H9 (cell line): Measurements from ENCODE around the gene CCT7. TPM values are rescaled to one million over a fixed set of nuclear protein-coding genes. Genes with fewer than 3 reads are reported as not detected.
A peak's percentile ranks its signal among the peaks of the same experiment; 100 is the strongest.

Experiments used
- DNase-seq: peaks from one replicate; pipeline ENCODE4 v3.0.0-alpha.2; 2017
- H2AFZ ChIP-seq: one replicate; pipeline ENCODE4 v1.6.1; 2013; ENCODE audit warnings: mild to moderate bottlenecking, low read length, control low read depth, moderate library complexity
- H2AK5ac ChIP-seq: 2 replicates; pipeline ENCODE4 v1.6.1; 2013; ENCODE audit warnings: low read length, control low read depth, mixed read lengths; ENCODE audit not compliant: insufficient read length
- H2BK120ac ChIP-seq: one replicate; pipeline ENCODE4 v1.6.1; 2013; ENCODE audit warnings: low read depth, mild to moderate bottlenecking, low read length, control low read depth, inconsistent platforms; ENCODE audit not compliant: poor library complexity, severe bottlenecking
- H2BK12ac ChIP-seq: 2 replicates; pipeline ENCODE4 v1.6.1; 2013; ENCODE audit warnings: low read length, control low read depth, mixed read lengths, low read depth; ENCODE audit not compliant: insufficient read length
- H2BK15ac ChIP-seq: 2 replicates; pipeline ENCODE4 v1.6.1; 2013; ENCODE audit warnings: low read depth, low read length, control low read depth
- H2BK20ac ChIP-seq: one replicate; pipeline ENCODE4 v1.6.1; 2013; ENCODE audit warnings: low read depth, mild to moderate bottlenecking, low read length, control low read depth, inconsistent platforms; ENCODE audit not compliant: poor library complexity, severe bottlenecking
- H2BK5ac ChIP-seq: 2 replicates; pipeline ENCODE4 v1.6.1; 2013; ENCODE audit warnings: low read length, control low read depth, mixed read lengths; ENCODE audit not compliant: insufficient read length
- H3K14ac ChIP-seq: 2 replicates; pipeline ENCODE4 v1.6.1; 2013; ENCODE audit warnings: low read length, control low read depth; ENCODE audit not compliant: insufficient read depth
- H3K18ac ChIP-seq: 2 replicates; pipeline ENCODE4 v1.6.1; 2013; ENCODE audit warnings: low read depth, mild to moderate bottlenecking, mixed read lengths, low read length, control low read depth; ENCODE audit not compliant: insufficient read length
- H3K23ac ChIP-seq: 2 replicates; pipeline ENCODE4 v1.6.1; 2013; ENCODE audit warnings: low read length, control low read depth, mixed read lengths, low read depth; ENCODE audit not compliant: insufficient read length
- H3K23me2 ChIP-seq: 2 replicates; pipeline ENCODE4 v1.6.1; 2013; ENCODE audit warnings: low read depth, mild to moderate bottlenecking, mixed read lengths, low read length, control low read depth; ENCODE audit not compliant: insufficient read length, poor library complexity, severe bottlenecking
- H3K27ac ChIP-seq: 2 replicates; pipeline ENCODE4 v1.5.1; 2013; ENCODE audit warnings: low read length, control low read depth, mixed read lengths, low read depth; ENCODE audit not compliant: insufficient read length
- H3K27me3 ChIP-seq: 2 replicates; pipeline ENCODE4 v1.6.1; 2013; ENCODE audit warnings: low read length, control low read depth, inconsistent platforms; ENCODE audit not compliant: insufficient read depth
- H3K4ac ChIP-seq: 2 replicates; pipeline ENCODE4 v1.6.1; 2013; ENCODE audit warnings: low read depth, mild to moderate bottlenecking, control low read depth, inconsistent platforms, low read length, moderate library complexity
- H3K4me1 ChIP-seq: 2 replicates; pipeline ENCODE4 v1.6.1; 2013; ENCODE audit warnings: low read length, control low read depth, inconsistent platforms; ENCODE audit not compliant: insufficient read depth
- H3K4me2 ChIP-seq: 2 replicates; pipeline ENCODE4 v1.6.1; 2013; ENCODE audit warnings: low read length, control low read depth, mixed read lengths; ENCODE audit not compliant: insufficient read length, insufficient read depth
- H3K56ac ChIP-seq: 2 replicates; pipeline ENCODE4 v1.6.1; 2013; ENCODE audit warnings: low read depth, mild to moderate bottlenecking, mixed read lengths, low read length, control low read depth; ENCODE audit not compliant: insufficient read length
- H3K79me1 ChIP-seq: 2 replicates; pipeline ENCODE4 v1.6.1; 2013; ENCODE audit warnings: low read depth, mild to moderate bottlenecking, moderate library complexity, low read length, control low read depth, inconsistent platforms; ENCODE audit not compliant: insufficient read depth, poor library complexity, severe bottlenecking
- H3K79me2 ChIP-seq: 2 replicates; pipeline ENCODE4 v1.6.1; 2013; ENCODE audit warnings: low read length, control low read depth, inconsistent platforms; ENCODE audit not compliant: insufficient read depth
- H3K9ac ChIP-seq: 2 replicates; pipeline ENCODE4 v1.6.1; 2013; ENCODE audit warnings: low read length, control low read depth, mixed read lengths; ENCODE audit not compliant: insufficient read length; ENCODE audit errors: extremely low read depth
- H3K9me3 ChIP-seq: one replicate; pipeline ENCODE4 v1.6.1; 2013; ENCODE audit warnings: low read depth, low read length, inconsistent platforms; ENCODE audit not compliant: control insufficient read depth
- H3T11ph ChIP-seq: one replicate; pipeline ENCODE4 v1.6.1; 2013; ENCODE audit warnings: mild to moderate bottlenecking, low read length, control low read depth, inconsistent platforms
- H4K20me1 ChIP-seq: one replicate; pipeline ENCODE4 v1.6.1; 2013; ENCODE audit not compliant: control insufficient read depth, insufficient read length, insufficient read depth
- H4K5ac ChIP-seq: 2 replicates; pipeline ENCODE4 v1.6.1; 2013; ENCODE audit warnings: low read depth, mild to moderate bottlenecking, mixed read lengths, low read length, control low read depth; ENCODE audit not compliant: insufficient read length
- H4K8ac ChIP-seq: replicated peaks from 2 replicates; pipeline ENCODE4 v1.6.1; 2013; ENCODE audit warnings: low read length, control low read depth, mixed read lengths, low read depth; ENCODE audit not compliant: insufficient read length
- H4K91ac ChIP-seq: 2 replicates; pipeline ENCODE4 v1.6.1; 2013; ENCODE audit warnings: low read depth, mild to moderate bottlenecking, moderate library complexity, mixed read lengths, low read length, control low read depth; ENCODE audit not compliant: insufficient read length
- H3K27ac Mint-ChIP-seq, 3 experiments: 2 replicates in 2 of 3; 3 replicates in 1 of 3; pipeline ENCODE4 v1.8.0; 2020 to 2021; ENCODE audit warnings: mixed read lengths in 3 of 3, mild to moderate bottlenecking in 1 of 3, moderate library complexity in 1 of 3
- H3K27me3 Mint-ChIP-seq: 2 replicates; pipeline ENCODE4 v1.8.0; 2021; ENCODE audit warnings: low read depth, mild to moderate bottlenecking, moderate library complexity, mixed read lengths
- H3K36me3 Mint-ChIP-seq, 3 experiments: 2 replicates in 2 of 3; 3 replicates in 1 of 3; pipeline ENCODE4 v1.8.0; 2020 to 2021; ENCODE audit warnings: low read depth in 3 of 3, mixed read lengths in 3 of 3; ENCODE audit not compliant: insufficient read depth in 1 of 3
- H3K4me1 Mint-ChIP-seq, 2 experiments: 2 replicates each; pipeline ENCODE4 v1.8.0; 2020; ENCODE audit warnings: mixed read lengths in 2 of 2
- H3K4me3 Mint-ChIP-seq, 2 experiments: 2 replicates in 1 of 2; 3 replicates in 1 of 2; pipeline ENCODE4 v1.8.0; 2020 to 2021; ENCODE audit warnings: mild to moderate bottlenecking in 2 of 2, mixed read lengths in 2 of 2, moderate library complexity in 1 of 2
- H3K9me3 Mint-ChIP-seq, 2 experiments: 2 replicates in 1 of 2; 3 replicates in 1 of 2; pipeline ENCODE4 v1.8.0; 2020; ENCODE audit warnings: mild to moderate bottlenecking in 2 of 2, mixed read lengths in 2 of 2, moderate library complexity in 1 of 2
- WGBS: extraction: QIAGEN DNeasy Blood & Tissue Kit; methylation state at CpG from one replicate; pipeline ENCODE4 v1.1.7; 2013; ENCODE audit warnings: missing lambda C conversion rate, low lambda C conversion rate, mixed read lengths; ENCODE audit not compliant: insufficient read length; ENCODE audit errors: extremely low coverage; 5-methylcytosine and 5-hydroxymethylcytosine counted together
- total RNA-seq: library from RNA; stranded (reverse); gene quantifications from 2 replicates; pipeline ENCODE4 v1.2.1, GENCODE V29; 2021
- TF ChIP-seq, protein P1 (sequence below): fragments of 200-600 bp; sonication (generic); conservative IDR thresholded peaks from 3 replicates; pipeline ENCODE4 v1.8.0; 2021; ENCODE audit warnings: antibody characterized with exemption, mild to moderate bottlenecking

Gene CCT7
- total RNA-seq, 1 experiment from 2014 or later: 500 TPM

DNA sequence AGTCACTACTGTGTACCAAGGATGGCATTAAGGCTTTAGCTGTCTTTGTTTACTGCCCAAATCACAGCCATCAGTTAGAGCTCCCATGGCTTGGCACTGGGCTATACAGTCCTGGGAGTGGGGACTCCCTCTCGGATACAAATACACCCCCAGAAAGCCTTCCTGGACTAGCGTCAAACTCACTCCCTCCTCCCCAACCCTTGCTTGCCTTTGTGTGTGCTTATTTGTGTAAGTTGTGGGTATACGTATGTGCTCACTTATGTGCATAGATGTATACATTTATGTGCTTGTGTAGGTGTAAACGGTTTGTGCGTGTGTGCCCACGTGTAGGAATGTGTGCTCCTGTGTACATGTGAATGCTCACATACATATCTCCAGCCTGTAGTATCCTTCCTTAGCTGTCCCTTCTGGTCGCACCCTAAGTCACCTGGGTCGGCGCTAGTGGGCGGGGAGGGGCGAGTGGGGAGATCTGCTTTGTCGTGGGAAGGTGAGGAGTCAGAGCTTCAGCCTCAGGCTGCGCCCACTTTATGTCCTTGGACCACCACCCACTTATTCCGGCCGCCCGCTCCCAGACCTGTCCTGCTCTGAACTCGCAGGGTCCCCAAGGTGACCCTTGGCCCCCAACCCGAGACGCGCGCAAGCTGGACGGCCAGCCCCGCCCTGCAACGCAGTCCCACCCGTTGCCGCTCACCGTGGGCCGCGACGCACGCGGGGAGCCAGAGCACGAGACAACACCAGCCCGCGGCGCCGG is 1.5 kb upstream of the CCT7 start:
- H3K4me1 ChIP-seq: peaks cover 8% of the 10 kb centered on the region; the same call in 1 of the 2 replicates
- H4K20me1 ChIP-seq: no peaks in the 10 kb centered on the region
- TF ChIP-seq, protein P1, sequence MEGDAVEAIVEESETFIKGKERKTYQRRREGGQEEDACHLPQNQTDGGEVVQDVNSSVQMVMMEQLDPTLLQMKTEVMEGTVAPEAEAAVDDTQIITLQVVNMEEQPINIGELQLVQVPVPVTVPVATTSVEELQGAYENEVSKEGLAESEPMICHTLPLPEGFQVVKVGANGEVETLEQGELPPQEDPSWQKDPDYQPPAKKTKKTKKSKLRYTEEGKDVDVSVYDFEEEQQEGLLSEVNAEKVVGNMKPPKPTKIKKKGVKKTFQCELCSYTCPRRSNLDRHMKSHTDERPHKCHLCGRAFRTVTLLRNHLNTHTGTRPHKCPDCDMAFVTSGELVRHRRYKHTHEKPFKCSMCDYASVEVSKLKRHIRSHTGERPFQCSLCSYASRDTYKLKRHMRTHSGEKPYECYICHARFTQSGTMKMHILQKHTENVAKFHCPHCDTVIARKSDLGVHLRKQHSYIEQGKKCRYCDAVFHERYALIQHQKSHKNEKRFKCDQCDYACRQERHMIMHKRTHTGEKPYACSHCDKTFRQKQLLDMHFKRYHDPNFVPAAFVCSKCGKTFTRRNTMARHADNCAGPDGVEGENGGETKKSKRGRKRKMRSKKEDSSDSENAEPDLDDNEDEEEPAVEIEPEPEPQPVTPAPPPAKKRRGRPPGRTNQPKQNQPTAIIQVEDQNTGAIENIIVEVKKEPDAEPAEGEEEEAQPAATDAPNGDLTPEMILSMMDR: no peak
- no peak overlapping the region for H2BK20ac ChIP-seq
- no peak for DNase-seq
- no peak overlapping the region for H4K91ac ChIP-seq
- H4K8ac ChIP-seq: no peak overlapping the region
- no peak overlapping the region for H2BK5ac ChIP-seq
- no peaks in the 10 kb centered on the region for H3K9me3 ChIP-seq
- H2BK120ac ChIP-seq: no peak overlapping the region
- Mint-ChIP-seq H3K4me3 (peak overlapping the region; percentile 97 to 99), H3K4me1 (peaks cover 22 to 26% of the 10 kb centered on the region in 2 experiments), H3K9me3 (no peaks in the 10 kb centered on the region), H3K27ac (no peak overlapping the region), H3K27me3 (no peaks in the 10 kb centered on the region; the same call in 1 of the 2 replicates), H3K36me3 (peaks cover 5 to 18% (median 10%) of the 10 kb centered on the region in 3 experiments; a peak in 6 of 7 replicates)
- H4K5ac ChIP-seq: no peak overlapping the region
- peaks cover 29% of the 10 kb centered on the region for H3K79me2 ChIP-seq
- H2BK12ac ChIP-seq: no peak overlapping the region
- no peak overlapping the region for H3K56ac ChIP-seq
- H2BK15ac ChIP-seq: no peak overlapping the region
- H3K4me2 ChIP-seq: peak overlapping the region; percentile 72
- no peak overlapping the region for H3K18ac ChIP-seq
- H3K27ac ChIP-seq: no peak overlapping the region
- H3T11ph ChIP-seq: no peak overlapping the region
- no peak overlapping the region for H2AFZ ChIP-seq
- no peak overlapping the region for H2AK5ac ChIP-seq
- H3K79me1 ChIP-seq: no peaks in the 10 kb centered on the region
- H3K27me3 ChIP-seq: no peaks in the 10 kb centered on the region
- no peak overlapping the region for H3K23ac ChIP-seq
- H3K4ac ChIP-seq: no peak overlapping the region
- peaks cover 14% of the 10 kb centered on the region for H3K23me2 ChIP-seq
- H3K9ac ChIP-seq: peak overlapping the region; percentile 8
- no CpG with 5 or more reads among the region's 37 CpGs for WGBS
- H3K14ac ChIP-seq: no peak overlapping the region
